ENCODE data around the gene ESRP2.
A peak's percentile ranks its signal among the peaks of the same experiment; 100 is the strongest.

ESRP2 gene

GRCh38 chr16:68263559-68264127, 27.7 kb upstream of the ESRP2 start:
- DNase-seq, result no peak

- peak; percentile 63 to 72 (median 70) for DNase-seq
These were observed 23.3 kb upstream of the ESRP2 start for GRCh38 chr16:68259007-68259825.

- peak; percentile 80 to 91 (median 86) for DNase-seq
These were observed 22.2 kb upstream of the ESRP2 start for GRCh38 chr16:68257906-68258800.

GRCh38 chr16:68257251-68257905, 21.5 kb upstream of the ESRP2 start:
- DNase-seq, result peak; percentile 48 to 61 (median 52)

GRCh38 chr16:68255712-68256111, 19.8 kb upstream of the ESRP2 start:
- DNase-seq, result no peak

- no peak for DNase-seq
These were observed 17.8 kb upstream of the ESRP2 start for GRCh38 chr16:68253721-68254120.

- no peak for DNase-seq
These were observed 16.5 kb upstream of the ESRP2 start for GRCh38 chr16:68252383-68252782.

GRCh38 chr16:68251832-68252231, 15.9 kb upstream of the ESRP2 start:
- no peak for DNase-seq

GRCh38 chr16:68250951-68251350, 15.0 kb upstream of the ESRP2 start:
- DNase-seq, result no peak

GRCh38 chr16:68249371-68249770, 13.4 kb upstream of the ESRP2 start:
- DNase-seq, result no peak

GRCh38 chr16:68247932-68248331, 12.0 kb upstream of the ESRP2 start:
- no peak for DNase-seq

- peak; percentile 73 to 81 (median 74) for DNase-seq
These were observed 11.5 kb upstream of the ESRP2 start for GRCh38 chr16:68247400-68247799.

- DNase-seq, result peak; percentile 60 to 65 (median 65)
These were observed 10.7 kb upstream of the ESRP2 start for GRCh38 chr16:68246666-68247065.

GRCh38 chr16:68246121-68246520, 10.2 kb upstream of the ESRP2 start:
- DNase-seq, result no peak

GRCh38 chr16:68244903-68245853, 9.3 kb upstream of the ESRP2 start, which contains the start of gene PLA2G15:
Gene PLA2G15 (plus strand): TSS chr16:68245373. CDS start chr16:68245427, 54 bp downstream.
- peak; percentile 92 to 99 (median 97) for DNase-seq

GRCh38 chr16:68244481-68244902, 8.6 kb upstream of the ESRP2 start:
- no peak for DNase-seq

GRCh38 chr16:68242926-68243858, 7.3 kb upstream of the ESRP2 start:
- DNase-seq, result no peak

GRCh38 chr16:68242085-68242484, 6.2 kb upstream of the ESRP2 start:
- DNase-seq, result no peak

GRCh38 chr16:68238029-68238345, 2.1 kb upstream of the ESRP2 start:
- no peak for DNase-seq

- DNase-seq, result peak; percentile 98 to 99 (median 98)
These were observed 1.5 kb upstream of the ESRP2 start for GRCh38 chr16:68237243-68238028.

Data from suppressor macrophage treated with lipopolysaccharide for 1 hour (primary cell).